Measurements from ENCODE around the gene C17orf100. TPM values are rescaled to one million over a fixed set of nuclear protein-coding genes. Genes with fewer than 3 reads are reported as not detected.

C17orf100 gene
- total RNA-seq, 4 donors from 2014 or later = 0.50 to 1.5 (median 0.84) TPM

- intact Hi-C loops (cut with DNase I) = no loop called here
- Histone ChIP-seq H3K9me3 (no peaks in the 10 kb centered on the region), H3K4me1 (no peaks in the 10 kb centered on the region), H3K4me3 (no peak overlapping the region), H3K27me3 (peaks cover 0 to 30% (median 0%) of the 10 kb centered on the region in 4 donors), H3K36me3 (no peaks in the 10 kb centered on the region), H3K27ac (replicated peaks in 1 of 4) (no peak overlapping the region)
- WGBS = 81% methylated on average over 11 of the region's 13 CpGs
- no peak for DNase-seq (ENCODE audit: extremely low spot score)
- TF ChIP-seq CTCF (IDR thresholded peaks at IDR 0.05) (no peak), POLR2AphosphoS5 (IDR thresholded peaks at IDR 0.05) (no peak), EP300 (IDR thresholded peaks at IDR 0.05) (no peak), POLR2A (IDR thresholded peaks at IDR 0.05; ENCODE audit: low read depth) (no peak)
Measured at GRCh38 chr17:6695565-6695964, 44.0 kb downstream of the C17orf100 start.

- no peaks in the 10 kb centered on the region for H3K9me3 ChIP-seq
- intact Hi-C loops (cut with DNase I) = no loop called here
- DNase-seq (ENCODE audit: extremely low spot score) = no peak
- no peak overlapping the region for H3K27ac ChIP-seq (replicated peaks in 1 of 4)
- H3K27me3 ChIP-seq = peaks cover 0 to 20% (median 0%) of the 10 kb centered on the region in 4 donors
- 87% methylated on average over 3 of the region's 5 CpGs for WGBS
- H3K4me1 ChIP-seq = no peaks in the 10 kb centered on the region
- TF ChIP-seq CTCF (IDR thresholded peaks at IDR 0.05) (no peak), POLR2AphosphoS5 (IDR thresholded peaks at IDR 0.05) (no peak), POLR2A (IDR thresholded peaks at IDR 0.05; ENCODE audit: low read depth) (no peak), EP300 (IDR thresholded peaks at IDR 0.05) (no peak)
- H3K36me3 ChIP-seq = no peaks in the 10 kb centered on the region
- H3K4me3 ChIP-seq = no peak overlapping the region
Measured at GRCh38 chr17:6696906-6697305, 45.3 kb downstream of the C17orf100 start.

- no peaks in the 10 kb centered on the region for H3K9me3 ChIP-seq
- H3K4me3 ChIP-seq = no peak overlapping the region
- H3K36me3 ChIP-seq = no peaks in the 10 kb centered on the region
- no peaks in the 10 kb centered on the region for H3K4me1 ChIP-seq
- no peak for TF ChIP-seq POLR2A (IDR thresholded peaks at IDR 0.05; ENCODE audit: low read depth)
- no peak for TF ChIP-seq POLR2AphosphoS5 (IDR thresholded peaks at IDR 0.05)
- TF ChIP-seq CTCF (IDR thresholded peaks at IDR 0.05) = no peak
- no peak for TF ChIP-seq EP300 (IDR thresholded peaks at IDR 0.05)
- 80% methylated on average over 10 of the region's 11 CpGs for WGBS
- intact Hi-C loops (cut with DNase I) = no loop called here
- peaks cover 0 to 29% (median 0%) of the 10 kb centered on the region in 4 donors for H3K27me3 ChIP-seq
- no peak overlapping the region for H3K27ac ChIP-seq (replicated peaks in 1 of 4)
- DNase-seq (ENCODE audit: extremely low spot score) = no peak
Measured at GRCh38 chr17:6698004-6698403, 46.4 kb downstream of the C17orf100 start.

GRCh38 chr17:6699997-6700947 is 48.7 kb downstream of the C17orf100 start:
- no peak for TF ChIP-seq CTCF (IDR thresholded peaks at IDR 0.05)
- no peak for TF ChIP-seq POLR2AphosphoS5 (IDR thresholded peaks at IDR 0.05)
- TF ChIP-seq POLR2A (IDR thresholded peaks at IDR 0.05; ENCODE audit: low read depth) = no peak
- TF ChIP-seq EP300 (IDR thresholded peaks at IDR 0.05) = no peak
- no peak overlapping the region for H3K27ac ChIP-seq (replicated peaks in 1 of 4)
- H3K27me3 ChIP-seq = peaks cover 0 to 47% (median 0%) of the 10 kb centered on the region in 4 donors
- WGBS = 74% methylated on average over 15 of the region's 16 CpGs
- no peaks in the 10 kb centered on the region for H3K4me1 ChIP-seq
- intact Hi-C loops (cut with DNase I) = no loop called here
- no peaks in the 10 kb centered on the region for H3K9me3 ChIP-seq
- H3K36me3 ChIP-seq = no peaks in the 10 kb centered on the region
- no peak for DNase-seq (ENCODE audit: extremely low spot score)
- H3K4me3 ChIP-seq = no peak overlapping the region
